HG02852 (cell line): Measurements from ENCODE around the gene NTRK1.

Source experiments
- ATAC-seq: cut with Tn5 transposase; IDR thresholded peaks from one replicate; pipeline ENCODE4 v1.9.1; 2021; ENCODE audit warnings: mild to moderate bottlenecking, moderate library complexity; ENCODE audit not compliant: unreplicated experiment

NTRK1 gene

GRCh38 chr1:156860628-156861423 is at the start of gene NTRK1:
NTRK1 (plus strand) TSS chr1:156860865; CDS start chr1:156860935, 70 bp downstream.
- peak; percentile 25 for ATAC-seq

DNA sequence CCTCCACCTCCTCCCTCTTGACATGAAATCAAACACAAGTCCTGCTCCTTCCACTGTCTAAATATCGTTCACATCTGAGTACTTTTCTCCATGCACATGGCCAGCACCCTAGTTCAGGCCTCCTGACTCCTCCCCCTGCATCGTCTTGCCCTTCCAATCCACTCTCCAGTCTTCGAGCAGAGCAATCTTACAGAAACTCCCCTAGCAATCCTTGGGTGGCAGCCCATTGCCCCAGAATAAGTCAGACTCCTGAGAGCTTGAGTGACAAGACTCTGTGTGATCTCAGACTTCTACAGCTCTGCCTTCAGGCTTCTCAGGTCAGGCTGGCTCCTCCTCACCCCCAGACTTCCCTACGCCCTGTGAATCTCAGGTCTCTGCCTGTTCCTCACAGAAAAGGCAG is 49.5 kb upstream of the NTRK1 start:
- no peak for ATAC-seq

GRCh38 chr1:156812293-156812990 is 48.2 kb upstream of the NTRK1 start:
- ATAC-seq: no peak

GRCh38 chr1:156813298-156813697 is 47.4 kb upstream of the NTRK1 start:
- no peak for ATAC-seq

GRCh38 chr1:156813750-156814570 is 46.7 kb upstream of the NTRK1 start:
- ATAC-seq: no peak

- no peak for ATAC-seq
Measured at GRCh38 chr1:156814571-156815260, 45.9 kb upstream of the NTRK1 start.

DNA sequence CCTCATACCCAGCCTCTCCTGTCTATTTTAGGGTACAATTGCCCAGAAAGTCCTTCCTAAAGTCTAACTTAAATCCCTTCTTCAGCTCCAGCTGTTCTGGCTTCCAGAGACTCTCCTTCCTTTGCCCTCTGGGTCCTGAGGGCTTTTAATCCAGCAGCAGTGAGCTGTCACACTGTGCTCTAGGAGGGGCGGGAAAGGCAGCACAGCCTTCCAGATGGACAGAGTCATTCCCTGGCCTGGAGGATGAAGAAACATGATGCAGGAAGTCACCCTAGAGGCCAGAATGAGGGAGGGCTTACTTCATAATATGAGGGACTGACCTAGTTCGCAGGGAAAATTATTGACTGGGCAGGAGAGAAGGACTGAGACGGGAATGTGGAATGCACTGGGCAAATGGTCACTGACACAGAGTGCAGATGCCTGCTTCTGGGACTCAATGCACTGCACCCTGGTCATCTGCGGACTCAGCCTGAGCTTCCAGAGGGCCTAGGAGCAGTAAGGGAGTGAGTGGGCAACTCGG is 45.3 kb upstream of the NTRK1 start:
- ATAC-seq: no peak

GRCh38 chr1:156815961-156816422 is 44.7 kb upstream of the NTRK1 start:
- no peak for ATAC-seq

DNA sequence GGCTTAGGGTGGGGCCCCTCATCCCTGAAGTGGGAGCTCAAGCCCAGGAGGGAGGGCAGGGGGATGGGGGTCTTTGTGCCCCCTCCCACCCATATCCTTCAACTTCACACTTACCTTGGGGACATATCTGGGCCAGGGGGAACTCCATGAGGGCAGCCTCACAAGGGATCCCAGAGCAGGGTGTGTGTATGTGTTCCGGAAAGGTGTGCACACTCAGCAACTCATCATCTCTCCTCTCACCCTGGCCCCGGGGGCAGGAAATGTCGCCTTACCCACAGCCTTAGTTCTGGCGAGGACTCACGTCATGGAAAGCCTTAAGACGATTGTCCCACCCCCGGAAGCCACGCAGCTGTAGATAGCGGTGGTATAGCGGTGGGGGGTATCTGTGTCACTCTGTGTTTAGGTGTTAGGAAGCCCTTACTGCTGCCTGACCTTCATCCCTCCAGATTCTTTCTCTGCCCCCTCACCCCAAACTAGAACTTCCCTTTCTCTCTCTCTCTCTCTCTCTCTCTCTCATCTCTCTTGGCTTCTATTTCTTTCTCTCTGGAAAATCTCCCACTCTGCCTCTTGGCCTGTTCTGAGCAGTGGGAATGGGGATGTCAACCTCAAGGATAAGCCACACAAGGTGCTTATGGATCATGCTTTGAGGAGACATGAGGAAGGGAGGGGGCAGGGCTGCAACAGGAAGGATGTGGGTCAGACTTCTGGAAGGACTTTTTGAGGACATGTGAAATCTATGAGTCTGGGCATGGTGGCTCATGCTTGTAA is 43.9 kb upstream of the NTRK1 start, which contains the start of gene SH2D2A:
Gene SH2D2A (minus strand): TSS at position 288 of the 768 bp plus-strand sequence. CDS start 140 bp downstream, at position 148.
- peak; percentile 64 for ATAC-seq

GRCh38 chr1:156821801-156822200 is 38.9 kb upstream of the NTRK1 start:
- ATAC-seq: no peak

- ATAC-seq: no peak
Measured at GRCh38 chr1:156822680-156823079, 38.0 kb upstream of the NTRK1 start.

DNA sequence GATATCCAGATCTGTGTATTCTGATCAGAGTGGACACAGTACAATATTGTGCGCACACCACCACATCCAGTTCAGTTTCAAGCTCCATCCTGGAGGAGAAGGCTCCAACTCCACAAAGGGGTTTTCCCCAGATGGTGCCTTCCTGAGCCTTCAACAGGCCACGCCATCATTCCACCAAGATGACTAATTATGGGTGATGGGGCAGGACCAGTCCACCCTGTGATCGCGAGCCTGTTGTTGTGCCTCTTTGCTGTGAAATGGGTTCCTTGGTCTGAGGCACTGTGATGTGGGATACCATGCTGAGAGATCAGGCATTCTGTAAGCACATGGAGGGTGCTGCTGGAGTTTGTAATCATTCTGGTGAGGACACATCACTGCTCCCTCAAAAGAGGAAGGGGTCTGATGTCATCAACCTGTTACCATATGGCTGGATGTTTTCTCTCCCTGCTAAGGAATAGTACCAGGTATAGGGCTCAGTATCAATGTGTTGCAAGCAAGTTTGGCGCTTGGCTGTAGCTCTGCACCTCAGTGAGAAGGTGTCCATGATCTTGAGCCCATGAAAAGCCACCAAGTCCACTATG is 37.4 kb upstream of the NTRK1 start:
- ATAC-seq: no peak

DNA sequence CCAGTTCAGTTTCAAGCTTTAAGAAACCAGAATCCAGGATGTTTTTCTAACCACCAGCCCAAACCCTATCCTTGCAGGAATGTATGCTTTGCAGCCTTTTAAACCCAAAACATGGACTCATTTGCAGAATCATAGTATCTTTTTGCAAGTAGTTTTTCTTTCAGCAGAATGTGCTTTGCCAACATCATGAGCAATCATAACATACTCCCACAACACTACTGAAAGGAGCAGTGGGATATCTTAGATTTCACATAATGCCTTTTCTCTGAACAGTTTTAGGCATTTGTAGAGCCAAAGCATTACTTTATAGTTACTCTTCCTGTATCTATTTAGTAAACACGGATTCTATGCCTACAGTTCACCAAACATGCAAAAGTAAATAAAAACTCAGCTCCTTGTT is 34.0 kb upstream of the NTRK1 start:
- ATAC-seq: no peak

DNA sequence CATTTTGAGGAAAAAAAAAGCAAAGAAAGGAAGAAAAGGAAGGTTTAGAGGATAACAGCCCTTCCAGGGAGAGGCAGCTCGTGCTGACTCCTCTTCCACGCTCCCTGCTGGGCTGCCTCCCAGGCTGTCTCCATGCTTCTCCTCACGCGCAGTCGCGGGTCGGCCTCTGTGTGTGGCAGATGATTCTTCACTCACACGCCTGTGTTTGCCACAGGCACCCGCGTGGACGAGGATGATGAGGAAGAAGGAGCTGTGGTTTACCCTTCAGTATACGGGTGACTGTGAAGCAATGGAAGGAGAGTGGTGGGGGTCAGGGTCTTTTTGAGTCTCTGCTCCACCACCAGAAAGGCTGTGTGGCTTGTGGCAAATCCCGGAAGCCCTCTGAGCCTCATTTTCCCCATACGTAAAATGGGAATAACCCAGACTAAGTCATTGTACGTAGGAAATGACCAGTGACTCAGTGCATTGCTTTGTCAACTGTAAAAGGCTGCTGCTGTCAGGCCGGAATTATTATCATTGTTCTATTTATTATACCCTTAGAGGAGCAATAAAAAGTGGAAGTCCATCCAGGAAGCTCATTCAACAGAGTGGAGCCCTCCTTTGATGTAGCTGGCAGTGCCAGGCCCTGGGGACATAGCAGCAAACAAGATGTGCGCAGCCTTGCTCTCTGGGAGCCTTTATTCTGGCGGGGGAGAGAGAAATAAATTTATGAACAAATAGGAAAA is 32.1 kb upstream of the NTRK1 start:
- ATAC-seq: no peak

- no peak for ATAC-seq
Measured at GRCh38 chr1:156832434-156832833, 28.2 kb upstream of the NTRK1 start.

- ATAC-seq: no peak
Measured at GRCh38 chr1:156833603-156834002, 27.1 kb upstream of the NTRK1 start.

- no peak for ATAC-seq
Measured at GRCh38 chr1:156834322-156834721, 26.3 kb upstream of the NTRK1 start.

- ATAC-seq: peak; percentile 79
Measured at GRCh38 chr1:156836041-156836654, 24.5 kb upstream of the NTRK1 start.
